OCI-LY7 (cell line): ENCODE results near the gene SLC9A2.

Experiments used
- CTCF ChIP-seq: fragments of 200-600 bp; sonication (generic); conservative IDR thresholded peaks from 2 replicates; pipeline ENCODE4 v1.5.1; 2014; ENCODE audit warnings: mild to moderate bottlenecking, antibody characterized with exemption, low read length, moderate library complexity, mixed read lengths
- EZH2phosphoT487 ChIP-seq: fragments of 200-600 bp; sonication (generic); IDR thresholded peaks from 2 replicates; pipeline ENCODE4 v1.6.1; 2018; ENCODE audit warnings: low read depth, borderline replicate concordance, mild to moderate bottlenecking, mixed run types, antibody characterized with exemption, low read length, moderate library complexity, mixed read lengths

GRCh38 chr2:102708847-102709559 is 89.7 kb downstream of the SLC9A2 start:
- TF ChIP-seq CTCF (no peak), EZH2phosphoT487 (no peak)
